GM18858 (cell line): ENCODE measurements around the gene ZNF230.

Experiments used
- ATAC-seq: cut with Tn5 transposase; IDR thresholded peaks from one replicate; pipeline ENCODE4 v1.9.1; 2021; ENCODE audit not compliant: unreplicated experiment

Gene ZNF230

DNA sequence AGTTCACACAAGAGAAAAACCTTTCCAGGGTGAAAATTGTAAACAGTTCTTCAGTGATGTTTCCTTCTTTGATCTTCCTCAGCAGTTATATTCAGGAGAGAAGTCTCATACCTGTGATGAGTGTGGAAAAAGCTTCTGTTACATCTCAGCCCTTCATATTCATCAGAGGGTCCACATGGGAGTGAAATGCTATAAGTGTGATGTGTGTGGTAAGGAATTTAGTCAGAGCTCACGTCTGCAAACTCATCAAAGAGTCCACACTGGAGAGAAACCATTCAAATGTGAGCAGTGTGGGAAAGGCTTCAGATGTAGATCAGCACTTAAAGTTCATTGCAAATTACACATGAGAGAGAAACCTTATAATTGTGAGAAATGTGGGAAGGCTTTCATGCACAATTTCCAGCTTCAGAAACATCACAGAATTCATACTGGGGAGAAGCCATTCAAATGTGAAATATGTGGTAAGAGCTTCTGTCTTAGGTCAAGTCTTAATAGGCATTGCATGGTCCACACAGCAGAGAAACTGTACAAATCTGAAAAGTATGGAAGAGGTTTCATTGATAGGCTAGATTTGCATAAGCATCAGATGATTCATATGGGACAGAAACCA, 29.3 kb downstream of the ZNF230 start:
- ATAC-seq = no peak

DNA sequence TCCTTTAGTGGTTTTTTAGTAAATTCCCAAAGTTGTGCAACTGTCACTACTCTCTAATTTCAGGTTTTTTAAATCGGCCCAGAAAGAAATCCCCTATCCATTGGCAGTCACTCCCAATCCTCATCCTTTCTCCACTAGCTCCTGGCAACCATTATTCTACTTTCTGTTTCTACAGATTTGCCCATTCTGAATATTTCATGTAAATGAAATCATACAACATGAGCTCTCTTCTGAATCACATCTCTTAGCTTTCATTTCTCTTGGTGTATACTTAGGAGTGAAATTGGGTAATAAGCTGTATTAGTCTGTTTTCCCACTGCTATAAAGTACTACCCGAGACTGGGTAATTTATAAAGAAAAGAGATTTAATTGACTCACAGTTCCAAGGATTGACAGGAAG, 39.4 kb downstream of the ZNF230 start:
- ATAC-seq = no peak

DNA sequence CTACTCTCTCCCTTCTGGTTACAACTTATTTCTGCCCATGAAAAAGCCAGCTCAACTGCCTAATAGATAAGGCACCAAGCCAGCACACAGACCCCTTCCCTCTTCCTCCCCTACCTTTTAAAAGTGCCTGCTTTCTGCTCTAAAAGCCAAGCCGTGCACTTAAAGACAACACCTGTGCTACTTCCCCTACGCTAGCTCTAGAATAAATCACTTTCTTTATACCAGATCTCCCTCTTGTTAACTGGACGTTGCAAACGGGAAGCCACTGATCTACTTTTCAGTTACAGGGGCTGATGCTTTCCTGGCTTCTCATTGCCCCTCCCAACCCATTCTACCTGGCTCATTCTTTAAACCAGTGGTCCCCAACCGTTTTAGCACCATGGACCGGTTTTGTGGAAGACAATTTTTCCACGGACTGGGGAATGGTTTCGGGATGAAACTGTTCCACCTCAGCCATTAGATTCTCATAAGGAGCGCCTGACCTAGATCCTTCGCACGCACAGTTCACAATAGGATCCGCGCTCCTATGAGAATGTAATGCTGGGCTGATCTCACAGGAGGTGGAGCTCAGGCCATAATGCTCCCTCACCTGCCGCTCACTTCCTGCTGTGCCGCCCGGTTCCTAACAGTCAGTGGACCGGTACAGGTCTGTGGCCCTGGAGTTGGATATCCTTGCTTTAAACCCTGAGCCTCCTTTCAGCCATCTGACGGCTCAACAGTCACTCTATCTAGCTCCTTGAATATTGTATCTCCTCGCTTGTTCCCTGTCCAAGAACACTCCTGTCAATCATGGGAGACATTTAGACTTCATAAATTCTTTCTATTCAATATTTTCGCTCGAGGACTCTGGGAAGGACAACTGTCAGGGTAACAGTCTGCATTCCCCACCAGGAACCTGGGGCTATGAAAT, 48.2 kb downstream of the ZNF230 start:
- ATAC-seq = no peak

DNA sequence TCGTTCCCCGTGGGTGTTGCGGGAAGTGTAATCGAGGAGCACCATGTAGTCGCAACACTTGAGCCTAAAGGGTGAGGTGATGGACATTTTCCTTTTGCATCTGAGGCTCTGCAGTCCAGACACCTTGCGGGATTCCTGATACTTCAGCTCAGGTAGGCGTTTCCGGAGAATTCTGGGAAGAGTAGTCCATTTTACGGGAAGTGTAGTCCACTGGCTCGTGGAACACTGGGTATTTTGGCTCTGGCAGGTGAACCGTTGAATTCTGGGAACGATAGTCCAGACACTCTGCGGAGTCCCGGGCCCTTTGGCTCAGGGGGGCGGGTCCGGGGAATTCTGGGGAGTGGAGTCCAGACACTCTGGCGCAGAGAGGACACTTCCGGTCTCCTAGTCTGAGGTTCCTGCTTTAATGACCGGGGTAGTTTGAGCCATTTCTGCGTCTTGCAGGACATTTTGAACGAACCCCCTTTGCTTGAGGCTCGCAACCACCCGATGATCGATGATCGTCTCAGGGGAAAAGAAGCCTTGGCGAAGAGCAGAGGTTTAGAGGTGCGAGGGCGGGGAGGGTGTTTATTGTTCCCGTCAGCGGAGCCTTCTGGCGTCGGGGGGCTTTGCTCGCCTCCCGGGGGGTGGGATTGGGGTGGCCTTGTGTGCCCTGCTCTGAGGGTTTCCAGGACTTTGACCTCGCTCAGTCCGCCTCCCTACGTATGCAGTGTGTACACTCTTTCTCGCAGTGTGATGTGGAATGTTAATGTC, 49.1 kb downstream of the ZNF230 start, which contains the start of gene ZNF223:
Gene ZNF223, plus strand, starts transcription at position 387 of the 753 bp plus-strand sequence. CDS start 3,141 bp downstream, outside the sequence.
- ATAC-seq = no peak

DNA sequence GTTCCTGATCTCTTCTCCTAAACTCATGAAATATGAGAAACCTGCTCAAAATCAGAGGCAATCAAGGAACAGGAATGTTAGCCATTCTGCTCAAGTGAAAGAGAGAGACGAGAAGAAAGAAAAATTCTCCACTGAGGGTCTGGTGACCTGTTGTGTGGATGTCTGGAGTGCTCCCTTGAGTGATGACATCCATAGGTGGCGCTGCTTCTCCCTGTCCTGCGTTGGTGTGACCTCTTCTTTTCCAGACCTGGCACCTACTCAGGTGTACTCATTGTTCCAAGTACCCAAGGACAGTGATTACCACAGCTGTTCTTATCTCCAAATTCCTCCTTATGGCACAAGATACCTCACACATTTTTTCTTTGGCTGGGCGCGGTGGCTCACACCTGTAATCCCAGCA, 53.1 kb downstream of the ZNF230 start:
- ATAC-seq = no peak

DNA sequence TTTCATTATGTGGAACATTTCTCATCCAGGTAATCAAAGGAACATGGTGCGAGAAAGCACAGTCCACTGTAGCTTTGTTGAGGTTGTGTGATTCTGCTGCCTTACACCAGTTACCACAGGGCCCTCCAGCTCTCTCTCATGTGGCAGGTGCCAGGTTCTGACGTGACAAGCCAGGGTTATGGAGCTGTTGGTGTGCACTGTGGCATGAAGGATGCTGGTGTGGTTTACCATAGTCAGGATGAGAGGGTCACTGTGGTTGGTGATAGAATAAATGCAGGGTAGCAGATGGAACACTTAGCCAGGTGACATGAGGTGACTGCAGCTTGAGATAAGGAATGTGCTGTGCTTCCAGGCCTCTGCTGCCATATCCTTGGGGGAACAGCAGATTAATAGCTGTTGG, 56.5 kb downstream of the ZNF230 start:
- ATAC-seq = no peak

DNA sequence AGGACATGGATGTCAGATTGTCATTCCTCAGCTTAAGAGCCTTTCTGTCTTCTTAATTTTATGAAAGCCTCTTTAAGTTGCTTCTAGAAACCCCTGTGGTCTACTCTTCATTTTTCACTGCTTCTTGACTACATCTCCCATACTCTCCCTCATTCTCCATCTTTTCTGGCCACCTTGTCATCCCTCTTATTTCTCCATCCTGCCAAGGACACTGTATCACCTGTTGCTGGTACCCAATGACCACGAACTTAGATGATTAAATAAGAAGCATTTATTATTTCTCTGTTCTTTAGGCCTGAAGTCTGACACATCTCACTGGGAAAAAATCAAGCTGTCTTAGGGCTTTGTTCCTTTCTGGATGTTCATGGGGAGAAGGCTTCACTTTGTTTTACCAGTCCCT, 58.3 kb downstream of the ZNF230 start:
- ATAC-seq = no peak
